OCI-LY3 (cell line): ENCODE results near the gene PHKB.

Experiments used
- CTCF ChIP-seq: fragments of 200-600, 300-600 bp; sonication (generic); IDR thresholded peaks from 2 replicates; pipeline ENCODE4 v1.5.1; 2014; ENCODE audit warnings: antibody characterized with exemption, low read length, low read depth
- EZH2phosphoT487 ChIP-seq: fragments of 200-600 bp; shearing (Covaris generic); IDR thresholded peaks from 2 replicates; pipeline ENCODE4 v1.6.1; 2018; ENCODE audit warnings: antibody characterized with exemption, mixed run types, low read depth

DNA sequence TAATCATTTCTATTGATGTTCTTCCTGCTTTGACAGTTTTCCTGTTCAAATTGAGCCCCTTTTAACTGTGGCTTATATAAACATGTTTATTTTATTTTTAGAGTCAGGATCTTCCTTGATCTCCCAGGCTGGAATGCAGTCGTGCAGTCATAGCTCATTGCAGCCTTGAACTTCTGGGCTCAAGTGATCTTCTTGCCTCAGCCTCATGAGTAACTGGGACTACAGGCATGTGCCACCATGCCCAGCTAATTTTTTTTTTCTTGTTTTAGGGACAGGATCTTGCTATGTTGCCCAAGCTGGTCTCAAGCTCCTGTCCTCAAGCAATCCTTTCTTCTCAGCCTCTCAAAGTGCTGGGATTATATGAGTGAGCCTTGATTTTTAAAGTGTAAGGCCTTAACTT, 14.7 kb downstream of the PHKB start:
- TF ChIP-seq CTCF = no peak
- TF ChIP-seq EZH2phosphoT487 = no peak
